Stomach (tissue), 4 donors: Measurements from ENCODE around the gene VPS72.

Source experiments
- CTCF ChIP-seq, 7 experiments: fragments of 450-650 bp in 4 of 7; fragments of 200-600 bp in 3 of 7; sonication (generic) in 3 of 7; IDR thresholded peaks; one replicate each; pipeline ENCODE4 v1.5.1; 2016 to 2019; ENCODE audit warnings: antibody characterized with exemption in 7 of 7, control low read depth in 2 of 7, mild to moderate bottlenecking in 1 of 7
- POLR2A ChIP-seq, 4 donors: fragments of 450-650 bp; IDR thresholded peaks; one replicate each; pipeline ENCODE4 v1.6.1; 2016; ENCODE audit warnings: antibody characterized with exemption in 4 of 4, control low read depth in 2 of 4, mild to moderate bottlenecking in 1 of 4, moderate library complexity in 1 of 4
- POLR2AphosphoS5 ChIP-seq, 3 donors: sonication (generic); formaldehyde crosslinking; IDR thresholded peaks; one replicate each; pipeline ENCODE4 v1.6.1; 2016; ENCODE audit warnings: antibody characterized with exemption in 3 of 3

GRCh38 chr1:151221616-151222015 lies 31.6 kb upstream of the VPS72 start:
- TF ChIP-seq CTCF (IDR thresholded peaks at IDR 0.05) (no peak), POLR2A (IDR thresholded peaks at IDR 0.05) (no peak), POLR2AphosphoS5 (IDR thresholded peaks at IDR 0.05) (no peak)
